ENCODE measurements around the gene IPO9.

GRCh38 chr1:201788296-201788695 is 40.7 kb upstream of the IPO9 start:
- TF ChIP-seq CTCF (IDR thresholded peaks at IDR 0.05) = no peak
- TF ChIP-seq POLR2A (IDR thresholded peaks at IDR 0.05) = no peak
- TF ChIP-seq POLR2AphosphoS5 (IDR thresholded peaks at IDR 0.05; ENCODE audit: insufficient read depth in 1 of 2, low read depth in 1 of 2) = no peak
